ENCODE data around the gene VPS4B. TPM values are rescaled to one million over a fixed set of nuclear protein-coding genes. Genes with fewer than 3 reads are reported as not detected.

The VPS4B gene
- 25.6 and 30.5 TPM in 2 replicates for polyA plus RNA-seq
- polyA minus RNA-seq, result 54.5 and 58.5 TPM in 2 replicates

DNA sequence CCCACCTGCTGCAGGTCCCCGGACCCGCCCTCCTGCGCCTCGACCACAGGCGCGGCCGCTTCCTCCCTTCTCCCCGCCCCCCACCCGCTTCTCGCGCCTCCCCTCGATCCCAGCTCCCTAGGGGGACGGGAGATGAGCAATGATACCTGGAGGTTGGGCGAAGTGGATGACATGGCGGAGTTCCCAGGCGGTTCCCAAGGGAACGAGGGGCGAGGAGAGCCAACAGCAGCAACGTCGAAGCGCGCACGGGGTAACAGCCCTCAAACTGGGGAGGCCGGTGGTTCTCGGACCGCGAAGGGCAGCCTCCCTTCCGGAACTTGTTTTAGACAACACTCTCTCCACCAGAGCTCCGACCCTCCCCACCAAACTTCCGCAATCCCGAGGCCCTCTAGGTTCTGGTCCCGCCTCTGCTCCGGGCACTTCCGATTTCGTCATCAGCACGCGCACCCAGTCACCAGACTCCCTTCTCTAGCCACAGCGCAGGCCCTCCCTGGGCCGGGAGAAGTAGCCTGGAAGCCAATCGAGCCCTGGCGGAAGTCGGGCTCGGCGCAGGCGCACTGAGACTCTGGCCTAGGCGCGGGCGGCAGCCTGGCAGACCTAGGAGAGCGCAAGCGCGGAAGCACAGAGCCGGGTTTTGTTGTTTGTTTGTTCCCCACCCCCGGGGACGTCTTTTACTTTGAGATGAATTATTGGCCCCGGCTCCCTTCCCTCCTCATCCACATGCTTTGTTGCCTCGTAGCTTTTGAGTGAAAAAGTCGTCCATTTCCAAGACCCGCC, at the start of gene VPS4B:
TSS of gene VPS4B (minus strand) at position 390 of the 777 bp plus-strand sequence. CDS start at position 173, 217 bp downstream.
- peak within 1 kb of the TSS; percentile 96 for H2AFZ ChIP-seq (ENCODE audit: low read depth, low read length)
- H3K4me2 ChIP-seq (ENCODE audit: low read length), result peak within 1 kb of the TSS; percentile 64
- H3K9me2 ChIP-seq (ENCODE audit: insufficient read depth, low read length), result no peaks in the 10 kb centered on the region
- H3K4me3 ChIP-seq (ENCODE audit: low read length), result peak within 1 kb of the TSS; percentile 82
- TF ChIP-seq SMC3 (conservative IDR thresholded peaks at IDR 0.05; ENCODE audit: poor library complexity), result no peak
- TF ChIP-seq EZH2 (IDR thresholded peaks at IDR 0.05; ENCODE audit: borderline replicate concordance, insufficient read depth, low read length, poor library complexity, severe bottlenecking), result no peak
- TF ChIP-seq, protein P1, sequence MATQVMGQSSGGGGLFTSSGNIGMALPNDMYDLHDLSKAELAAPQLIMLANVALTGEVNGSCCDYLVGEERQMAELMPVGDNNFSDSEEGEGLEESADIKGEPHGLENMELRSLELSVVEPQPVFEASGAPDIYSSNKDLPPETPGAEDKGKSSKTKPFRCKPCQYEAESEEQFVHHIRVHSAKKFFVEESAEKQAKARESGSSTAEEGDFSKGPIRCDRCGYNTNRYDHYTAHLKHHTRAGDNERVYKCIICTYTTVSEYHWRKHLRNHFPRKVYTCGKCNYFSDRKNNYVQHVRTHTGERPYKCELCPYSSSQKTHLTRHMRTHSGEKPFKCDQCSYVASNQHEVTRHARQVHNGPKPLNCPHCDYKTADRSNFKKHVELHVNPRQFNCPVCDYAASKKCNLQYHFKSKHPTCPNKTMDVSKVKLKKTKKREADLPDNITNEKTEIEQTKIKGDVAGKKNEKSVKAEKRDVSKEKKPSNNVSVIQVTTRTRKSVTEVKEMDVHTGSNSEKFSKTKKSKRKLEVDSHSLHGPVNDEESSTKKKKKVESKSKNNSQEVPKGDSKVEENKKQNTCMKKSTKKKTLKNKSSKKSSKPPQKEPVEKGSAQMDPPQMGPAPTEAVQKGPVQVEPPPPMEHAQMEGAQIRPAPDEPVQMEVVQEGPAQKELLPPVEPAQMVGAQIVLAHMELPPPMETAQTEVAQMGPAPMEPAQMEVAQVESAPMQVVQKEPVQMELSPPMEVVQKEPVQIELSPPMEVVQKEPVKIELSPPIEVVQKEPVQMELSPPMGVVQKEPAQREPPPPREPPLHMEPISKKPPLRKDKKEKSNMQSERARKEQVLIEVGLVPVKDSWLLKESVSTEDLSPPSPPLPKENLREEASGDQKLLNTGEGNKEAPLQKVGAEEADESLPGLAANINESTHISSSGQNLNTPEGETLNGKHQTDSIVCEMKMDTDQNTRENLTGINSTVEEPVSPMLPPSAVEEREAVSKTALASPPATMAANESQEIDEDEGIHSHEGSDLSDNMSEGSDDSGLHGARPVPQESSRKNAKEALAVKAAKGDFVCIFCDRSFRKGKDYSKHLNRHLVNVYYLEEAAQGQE (IDR thresholded peaks at IDR 0.05; ENCODE audit: borderline replicate concordance), result no peak
- TF ChIP-seq CTCF (IDR thresholded peaks at IDR 0.05; ENCODE audit: poor library complexity, severe bottlenecking), result no peak
- peak; percentile 18 for TF ChIP-seq EP300 (conservative IDR thresholded peaks at IDR 0.05; ENCODE audit: poor library complexity, severe bottlenecking)
- peak; percentile 91 for TF ChIP-seq POLR2AphosphoS5 (IDR thresholded peaks at IDR 0.05)
- TF ChIP-seq RAD21 (conservative IDR thresholded peaks at IDR 0.05), result no peak
- TF ChIP-seq TAF1 (IDR thresholded peaks at IDR 0.05; ENCODE audit: low read depth), result peak; percentile 71
- peak; percentile 74 for TF ChIP-seq MXI1 (conservative IDR thresholded peaks at IDR 0.05; ENCODE audit: poor library complexity, severe bottlenecking)
- H3K27me3 ChIP-seq (ENCODE audit: insufficient read depth, low read depth, low read length), result no peaks in the 10 kb centered on the region
- peaks cover 41% of the 10 kb centered on the region for H3K79me2 ChIP-seq (replicated peaks; ENCODE audit: insufficient read depth, low read length)
- H4K20me1 ChIP-seq (ENCODE audit: insufficient read depth), result no peaks in the 10 kb centered on the region
- H3K9me3 ChIP-seq (ENCODE audit: low read length), result no peaks in the 10 kb centered on the region
- no peaks in the 10 kb centered on the region for H3F3A ChIP-seq (ENCODE audit: insufficient read depth, low read length, poor library complexity, severe bottlenecking)
- peak within 1 kb of the TSS; percentile 87 for H3K9ac ChIP-seq (ENCODE audit: low read length)
- H3K36me3 ChIP-seq (ENCODE audit: insufficient read depth, low read length), result no peaks in the 10 kb centered on the region
- peak within 1 kb of the TSS; percentile 95 for H3K27ac ChIP-seq (ENCODE audit: low read length)

GRCh38 chr18:63470751-63471150, 48.5 kb upstream of the VPS4B start:
- H3K4me2 ChIP-seq (ENCODE audit: low read length), result no peak overlapping the region
- H3K9ac ChIP-seq (ENCODE audit: low read length), result no peak overlapping the region
- no peaks in the 10 kb centered on the region for H3K79me2 ChIP-seq (replicated peaks; ENCODE audit: insufficient read depth, low read length)
- H3F3A ChIP-seq (ENCODE audit: insufficient read depth, low read length, poor library complexity, severe bottlenecking), result no peaks in the 10 kb centered on the region
- H2AFZ ChIP-seq (ENCODE audit: low read depth, low read length), result no peak overlapping the region
- H3K27me3 ChIP-seq (ENCODE audit: insufficient read depth, low read depth, low read length), result no peaks in the 10 kb centered on the region
- H3K9me2 ChIP-seq (ENCODE audit: insufficient read depth, low read length), result no peaks in the 10 kb centered on the region
- no peaks in the 10 kb centered on the region for H3K9me3 ChIP-seq (ENCODE audit: low read length)
- TF ChIP-seq SMC3 (conservative IDR thresholded peaks at IDR 0.05; ENCODE audit: poor library complexity) (no peak), EP300 (conservative IDR thresholded peaks at IDR 0.05; ENCODE audit: poor library complexity, severe bottlenecking) (no peak), MXI1 (conservative IDR thresholded peaks at IDR 0.05; ENCODE audit: poor library complexity, severe bottlenecking) (no peak), TAF1 (IDR thresholded peaks at IDR 0.05; ENCODE audit: low read depth) (no peak), EZH2 (IDR thresholded peaks at IDR 0.05; ENCODE audit: borderline replicate concordance, insufficient read depth, low read length, poor library complexity, severe bottlenecking) (no peak), RAD21 (conservative IDR thresholded peaks at IDR 0.05) (no peak), POLR2AphosphoS5 (IDR thresholded peaks at IDR 0.05) (no peak), CTCF (IDR thresholded peaks at IDR 0.05; ENCODE audit: poor library complexity, severe bottlenecking) (no peak)
- TF ChIP-seq, protein P1 (IDR thresholded peaks at IDR 0.05; ENCODE audit: borderline replicate concordance), result no peak
- no peaks in the 10 kb centered on the region for H4K20me1 ChIP-seq (ENCODE audit: insufficient read depth)
- H3K36me3 ChIP-seq (ENCODE audit: insufficient read depth, low read length), result no peaks in the 10 kb centered on the region
- H3K4me3 ChIP-seq (ENCODE audit: low read length), result no peak overlapping the region
- H3K27ac ChIP-seq (ENCODE audit: low read length), result no peak overlapping the region

Measured in neural cell (in vitro differentiated cells).